Spleen (tissue), 11 donors: ENCODE results near the gene DHH. TPM values are rescaled to one million over a fixed set of nuclear protein-coding genes. Genes with fewer than 3 reads are reported as not detected.
A peak's percentile ranks its signal among the peaks of the same experiment; 100 is the strongest.

Experiments
- DNase-seq: peaks from one replicate; pipeline ENCODE4 v3.0.0-alpha.2; 2020
- H3K27ac ChIP-seq, 8 donors: fragments of 200-600 bp; sonication (generic) in 7 of 8; 1 replicate in 4 of 8; 2 replicates in 4 of 8; pipeline versions ENCODE4 v1.5.0 to v1.8.0; 2016 to 2021; ENCODE audit warnings: inconsistent platforms in 4 of 8, mild to moderate bottlenecking in 4 of 8, moderate library complexity in 1 of 8
- H3K27me3 ChIP-seq, 7 donors: fragments of 200-600 bp; sonication (generic) in 6 of 7; replicated peaks in 1 of 7; 1 replicate in 4 of 7; 2 replicates in 3 of 7; pipeline versions ENCODE4 v1.5.0 to v1.8.0; 2016 to 2021; ENCODE audit warnings: inconsistent platforms in 3 of 7, mild to moderate bottlenecking in 1 of 7
- H3K36me3 ChIP-seq, 6 donors: fragments of 200-600 bp; sonication (generic) in 5 of 6; 1 replicate in 4 of 6; 2 replicates in 2 of 6; pipeline versions ENCODE4 v1.5.0 to v1.8.0; 2016 to 2021; ENCODE audit warnings: inconsistent platforms in 2 of 6
- H3K4me1 ChIP-seq, 6 donors: fragments of 200-600 bp; sonication (generic) in 5 of 6; 1 replicate in 3 of 6; 2 replicates in 3 of 6; pipeline versions ENCODE4 v1.5.0 to v1.8.0; 2016 to 2021; ENCODE audit warnings: inconsistent platforms in 3 of 6
- H3K4me3 ChIP-seq, 8 donors: fragments of 200-600 bp; sonication (generic) in 7 of 8; 1 replicate in 4 of 8; 2 replicates in 4 of 8; pipeline versions ENCODE4 v1.5.0 to v1.8.0; 2016 to 2021; ENCODE audit warnings: inconsistent platforms in 4 of 8, mild to moderate bottlenecking in 4 of 8, moderate library complexity in 2 of 8
- H3K9me3 ChIP-seq, 8 donors: fragments of 200-600 bp; sonication (generic) in 7 of 8; 1 replicate in 4 of 8; 2 replicates in 4 of 8; pipeline versions ENCODE4 v1.5.0 to v1.8.0; 2016 to 2021; ENCODE audit warnings: inconsistent platforms in 4 of 8
- POLR2A ChIP-seq, 3 donors: fragments of 450-650 bp; IDR thresholded peaks; one replicate each; pipeline ENCODE4 v1.5.1; 2017; ENCODE audit warnings: antibody characterized with exemption in 3 of 3, mild to moderate bottlenecking in 1 of 3
- POLR2AphosphoS5 ChIP-seq, 3 donors: sonication (generic); formaldehyde crosslinking; IDR thresholded peaks; one replicate each; pipeline ENCODE4 v1.5.1; 2017; ENCODE audit warnings: antibody characterized with exemption in 3 of 3
- WGBS, 5 donors: extraction: QIAGEN DNeasy Blood & Tissue Kit in 3 of 5; methylation state at CpG; one replicate each; pipeline versions ENCODE4 v1.1.5 to v1.1.7; 2013 to 2018; 5-methylcytosine and 5-hydroxymethylcytosine counted together
- intact Hi-C: fragments of 100-400 bp; cut with DNase I; formaldehyde crosslinking; loops from one replicate; pipeline ENCODE4 v1.15.0; 2023; ENCODE audit warnings: low total_unique reads
- polyA plus RNA-seq, 3 donors: library from polyadenylated mRNA; stranded (reverse); fragments of 200-250 nt; gene quantifications; one replicate each; pipeline ENCODE4 v1.2.1, GENCODE V29; 2013
- total RNA-seq, 7 donors: library from RNA; depleted of rRNA in 3 of 7; stranded (reverse); fragments of >200 nt in 3 of 7; fragmentation: NEBNext Ultra II Directional in 4 of 7; extraction: Animal tissue kit (Norgen Biotek cat#: 25700) in 4 of 7; gene quantifications; one replicate each; pipeline versions ENCODE4 v1.1.0 to v1.2.1, GENCODE V29; 2016 to 2021
- TF ChIP-seq, protein P1 (sequence below), 11 experiments: fragments of 200-600 bp in 7 of 11; fragments of 450-650 bp in 4 of 11; sonication (generic) in 4 of 11; IDR thresholded peaks in 8 of 11; conservative IDR thresholded peaks in 3 of 11; 1 replicate in 7 of 11; 2 replicates in 4 of 11; pipeline versions ENCODE4 v1.4.0 to v1.8.0; 2016 to 2021; ENCODE audit warnings: antibody characterized with exemption in 11 of 11, inconsistent platforms in 4 of 11, mild to moderate bottlenecking in 1 of 11
- donor health status: healthy with polysubstance abuse.
- donor health status: DM: no; HTN: no; CAD: no; lungs with moderate emphysema.
- donor health status: DM: no; HTN: no; CAD: no.
- donor health status: Bipolar disorder and iron deficiency.
- donor health status: healthy.
- donor health status: DM: no; HTN: no; CAD: no.
- donor health status: DM: yes; HTN: yes; CAD: no.

DHH gene
- total and polyA plus RNA-seq, 10 donors, result 0.09 to 2.6 (median 0.66) TPM

DNA sequence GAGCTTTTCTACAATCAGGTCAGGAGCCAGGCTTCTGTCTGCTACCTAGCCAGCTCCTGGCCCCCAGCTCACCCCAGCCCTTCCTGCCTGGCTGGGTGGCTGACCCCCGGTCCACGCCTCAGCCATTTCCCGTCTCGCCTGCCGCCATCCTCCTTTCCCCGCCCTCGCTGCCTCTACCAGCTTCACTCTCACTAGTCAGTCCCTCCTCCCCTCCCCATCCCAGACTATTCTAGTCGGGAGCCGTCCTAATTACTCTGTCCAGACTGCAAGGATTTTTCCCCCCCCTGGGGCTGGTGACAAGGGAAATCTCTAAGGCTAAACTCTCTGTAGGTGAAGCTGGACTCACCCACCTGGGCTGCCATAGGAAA lies 825 bp downstream of the DHH start:
- peak overlapping the region in 1 of 8 donors; percentile 1 for H3K27ac ChIP-seq
- no peaks in the 10 kb centered on the region for H3K9me3 ChIP-seq
- H3K4me3 ChIP-seq, result peak overlapping the region in 6 of 8 donors; percentile 1 to 56 (median 22)
- peaks cover 48 to 67% (median 62%) of the 10 kb centered on the region in 6 donors for H3K4me1 ChIP-seq
- intact Hi-C loops, result no loop called here
- peak; percentile 70 for DNase-seq
- TF ChIP-seq, protein P1, sequence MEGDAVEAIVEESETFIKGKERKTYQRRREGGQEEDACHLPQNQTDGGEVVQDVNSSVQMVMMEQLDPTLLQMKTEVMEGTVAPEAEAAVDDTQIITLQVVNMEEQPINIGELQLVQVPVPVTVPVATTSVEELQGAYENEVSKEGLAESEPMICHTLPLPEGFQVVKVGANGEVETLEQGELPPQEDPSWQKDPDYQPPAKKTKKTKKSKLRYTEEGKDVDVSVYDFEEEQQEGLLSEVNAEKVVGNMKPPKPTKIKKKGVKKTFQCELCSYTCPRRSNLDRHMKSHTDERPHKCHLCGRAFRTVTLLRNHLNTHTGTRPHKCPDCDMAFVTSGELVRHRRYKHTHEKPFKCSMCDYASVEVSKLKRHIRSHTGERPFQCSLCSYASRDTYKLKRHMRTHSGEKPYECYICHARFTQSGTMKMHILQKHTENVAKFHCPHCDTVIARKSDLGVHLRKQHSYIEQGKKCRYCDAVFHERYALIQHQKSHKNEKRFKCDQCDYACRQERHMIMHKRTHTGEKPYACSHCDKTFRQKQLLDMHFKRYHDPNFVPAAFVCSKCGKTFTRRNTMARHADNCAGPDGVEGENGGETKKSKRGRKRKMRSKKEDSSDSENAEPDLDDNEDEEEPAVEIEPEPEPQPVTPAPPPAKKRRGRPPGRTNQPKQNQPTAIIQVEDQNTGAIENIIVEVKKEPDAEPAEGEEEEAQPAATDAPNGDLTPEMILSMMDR (IDR thresholded peaks at IDR 0.05 in 8 of 11, conservative IDR thresholded peaks at IDR 0.05 in 3 of 11), result no peak
- TF ChIP-seq POLR2AphosphoS5 (IDR thresholded peaks at IDR 0.05) (peak in 2 of 3 donors; percentile 39 to 68), POLR2A (IDR thresholded peaks at IDR 0.05) (no peak)
- H3K36me3 ChIP-seq, result peaks cover 0 to 36% (median 19%) of the 10 kb centered on the region in 6 donors
- 2 to 10% (median 4%) methylated on average over 9 of the region's 9 CpGs for WGBS, 5 donors
- H3K27me3 ChIP-seq, result peaks cover 3 to 64% (median 61%) of the 10 kb centered on the region in 7 donors

- peaks cover 55 to 75% (median 70%) of the 10 kb centered on the region in 6 donors for H3K4me1 ChIP-seq
- H3K36me3 ChIP-seq, result peaks cover 0 to 28% (median 14%) of the 10 kb centered on the region in 6 donors
- DNase-seq, result no peak
Observed at GRCh38 chr12:49092816-49093406, 1.7 kb downstream of the DHH start.

DNA sequence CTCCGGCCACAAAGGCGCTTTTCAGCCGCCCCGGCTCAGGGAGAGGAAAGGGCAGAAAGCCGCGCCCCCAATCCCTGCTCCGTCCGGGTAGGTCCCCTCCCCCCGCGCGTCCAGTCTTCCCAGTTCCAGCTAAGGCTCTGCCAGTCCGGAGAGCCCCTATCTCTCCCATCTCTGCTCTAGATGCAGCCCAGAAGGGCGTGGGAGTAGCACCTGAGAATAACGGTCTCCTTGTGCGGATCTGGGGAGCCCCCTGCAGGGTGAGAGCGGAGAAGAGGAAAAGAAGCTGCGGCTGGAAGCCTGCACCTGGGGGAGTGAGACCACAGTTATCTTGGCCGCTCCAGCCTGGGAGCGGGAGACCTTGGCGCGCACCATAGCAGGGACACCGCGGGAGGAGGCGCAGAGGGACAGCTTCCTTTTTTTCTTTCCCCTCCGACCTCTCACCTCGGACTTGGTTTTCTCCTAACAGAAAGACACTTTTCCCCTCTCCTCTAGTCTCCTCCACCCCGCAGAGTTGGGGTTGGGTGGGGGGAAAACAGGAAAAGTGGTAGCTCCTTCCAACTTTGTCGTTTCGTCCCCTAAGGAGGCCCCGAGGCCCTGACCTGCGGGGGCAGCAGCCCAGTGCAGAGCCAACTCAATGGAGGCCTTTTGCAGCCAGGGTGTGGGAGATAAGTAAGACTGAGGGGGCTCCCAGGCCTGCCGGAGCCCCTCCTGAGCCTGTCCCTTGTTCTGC lies 2.4 kb downstream of the DHH start:
- whole genome bisulfite sequencing, 5 donors, result 4 to 7% (median 5%) methylated on average over 28 to 32 of the region's 32 CpGs

More at GRCh38 chr12:49092816-49093406, 1.7 kb downstream of the DHH start:
- intact Hi-C loops, result no loop called here
- Histone ChIP-seq H3K27me3 (peaks cover 3 to 72% (median 65%) of the 10 kb centered on the region in 7 donors), H3K9me3 (no peaks in the 10 kb centered on the region), H3K27ac (peak overlapping the region in 2 of 8 donors; percentile 16 to 79), H3K4me3 (peak overlapping the region in 3 of 8 donors; percentile 14 to 34 (median 30))
- 55 to 76% (median 57%) methylated on average over 4 of the region's 4 CpGs for WGBS, 5 donors
- no peak for TF ChIP-seq POLR2A (IDR thresholded peaks at IDR 0.05)
- TF ChIP-seq, protein P1 (IDR thresholded peaks at IDR 0.05 in 8 of 11, conservative IDR thresholded peaks at IDR 0.05 in 3 of 11), result no peak
- TF ChIP-seq POLR2AphosphoS5 (IDR thresholded peaks at IDR 0.05), result no peak

More for the DNA sequence above, 2.4 kb downstream of the DHH start:
- H3K36me3 ChIP-seq, result peaks cover 0 to 21% (median 7%) of the 10 kb centered on the region in 6 donors
- peaks cover 56 to 78% (median 72%) of the 10 kb centered on the region in 6 donors for H3K4me1 ChIP-seq
- H3K27me3 ChIP-seq, result peaks cover 3 to 73% (median 65%) of the 10 kb centered on the region in 7 donors
- intact Hi-C loops, result no loop called here
- TF ChIP-seq, protein P1 (IDR thresholded peaks at IDR 0.05 in 8 of 11, conservative IDR thresholded peaks at IDR 0.05 in 3 of 11), result peak in 6 of 11 experiments; percentile 18 to 43 (median 30)
- TF ChIP-seq POLR2A (IDR thresholded peaks at IDR 0.05) (no peak), POLR2AphosphoS5 (IDR thresholded peaks at IDR 0.05) (peak in 2 of 3 donors; percentile 11 to 16)
- DNase-seq, result peak; percentile 77
- no peaks in the 10 kb centered on the region for H3K9me3 ChIP-seq
- peak overlapping the region in 7 of 8 donors; percentile 14 to 69 (median 26) for H3K4me3 ChIP-seq
- peak overlapping the region in 5 of 8 donors; percentile 16 to 79 (median 31) for H3K27ac ChIP-seq
